ENCODE measurements around the gene SCP2. TPM values are rescaled to one million over a fixed set of nuclear protein-coding genes. Genes with fewer than 3 reads are reported as not detected.

Gene SCP2
- total and polyA plus RNA-seq, 2 of the 4 experiments (the other 2 are of a cell fraction), result 70.4 to 83.1 TPM

GRCh38 chr1:53060579-53060978, 133.5 kb downstream of the SCP2 start:
- Histone ChIP-seq H3K4ac (ENCODE audit: low read depth, low read length) (peak overlapping the region; percentile 89), H3K36me3 (ENCODE audit: control insufficient read depth, insufficient read depth, low read length) (no peaks in the 10 kb centered on the region), H3K4me3 (ENCODE audit: insufficient read depth, low read depth, low read length) (no peak overlapping the region), H2AK9ac (replicated peaks; ENCODE audit: low read depth, low read length, poor library complexity) (no peak overlapping the region), H3K9ac (ENCODE audit: low read depth, low read length) (no peak overlapping the region), H3K27ac (ENCODE audit: insufficient read depth, low read length) (peak overlapping the region; percentile 43; the same call in 1 of the 2 replicates), H3K4me2 (ENCODE audit: low read depth, low read length) (peak overlapping the region; percentile 12; the same call in 1 of the 2 replicates), H2BK5ac (ENCODE audit: low read depth, low read length, poor library complexity, severe bottlenecking) (peak overlapping the region; percentile 45), H2AFZ (replicated peaks; ENCODE audit: low read length, poor library complexity) (no peak overlapping the region), H2BK15ac (ENCODE audit: low read depth, low read length) (0 out of 3 replicates have a peak overlapping the region, but pooled peaks have one; percentile 34), H3K27me3 (ENCODE audit: control insufficient read depth, insufficient read depth, low read length) (peaks cover 2% of the 10 kb centered on the region; the same call in 1 of the 2 replicates), H4K91ac (ENCODE audit: insufficient read depth, low read depth, low read length) (peak overlapping the region; percentile 83), H3K56ac (ENCODE audit: extremely low read depth, insufficient read depth, low read length) (no peak overlapping the region), H2AK5ac (ENCODE audit: low read depth, low read length) (peak overlapping the region; percentile 95; the same call in 1 of the 2 replicates), H3K4me1 (ENCODE audit: control insufficient read depth, insufficient read depth, low read length) (peaks cover 13% of the 10 kb centered on the region), H3K18ac (ENCODE audit: low read depth, low read length) (peak overlapping the region; percentile 84), H3K79me1 (ENCODE audit: low read depth in 1 of 2, low read length in 2 of 2) (peaks cover 0 to 6% of the 10 kb centered on the region in 2 experiments; a peak in 1 of 4 replicates), H2BK20ac (ENCODE audit: low read depth, low read length) (no peak overlapping the region), H3K9me3 (ENCODE audit: control insufficient read depth, insufficient read depth, low read length) (no peaks in the 10 kb centered on the region), H2BK120ac (ENCODE audit: low read depth, low read length) (peak overlapping the region; percentile 69; the same call in 1 of the 2 replicates), H3K14ac (replicated peaks; ENCODE audit: low read depth, low read length) (peak overlapping the region; percentile 41; the same call in 1 of the 2 replicates), H3K9me1 (ENCODE audit: insufficient read depth, low read length) (0 out of 2 replicates have a peak, but pooled peaks cover 3% of the 10 kb centered on the region), H3K23ac (ENCODE audit: low read depth, low read length) (no peak overlapping the region), H4K5ac (ENCODE audit: low read depth, low read length) (peak overlapping the region; percentile 70; the same call in 1 of the 2 replicates), H4K8ac (ENCODE audit: low read depth in 2 of 2, low read length in 2 of 2) (peak overlapping the region in 1 of 2 experiments; percentile 83; a peak in 1 of 4 replicates), H4K20me1 (ENCODE audit: insufficient read depth, low read length) (no peaks in the 10 kb centered on the region)
- WGBS, 2 experiments (ENCODE audit: extremely low coverage in 2 of 2, insufficient read length in 1 of 2), result no CpG with 5 or more reads among the region's 1 CpG
- dilution Hi-C loops (cut with HindIII; ENCODE audit: low sequenced_read_pairs, unreplicated experiment), result no loop called here
- BruUV-seq (replicated peaks), result no TSS peak
- DNase-seq (peak; percentile 81), ATAC-seq (ENCODE audit: low read depth) (peak; percentile 10)
- no peak for TF ChIP-seq CEBPB (IDR thresholded peaks at IDR 0.05; ENCODE audit: low read depth, low read length)
- TF ChIP-seq RCOR1 (IDR thresholded peaks at IDR 0.05; ENCODE audit: insufficient replicate concordance, low read length), result no peak
- no peak for TF ChIP-seq MXI1 (IDR thresholded peaks at IDR 0.05; ENCODE audit: borderline replicate concordance, low read depth, low read length)
- intact Hi-C loops (cut with micrococcal nuclease), result loop anchor here (5.0 kb wide), 2 partner anchors 122 to 137 kb away; partner anchors contain the start of gene CPT2
- POLR2A ChIA-PET (ENCODE audit: unreplicated experiment), result no interaction called here
- in situ Hi-C loops (cut with MboI; ENCODE audit: low sequenced_read_pairs), result no loop called here
- CTCF ChIA-PET, result no interaction called here
